PC-3 (cell line): ENCODE results near the gene TRUB2. TPM values are rescaled to one million over a fixed set of nuclear protein-coding genes. Genes with fewer than 3 reads are reported as not detected.

ENCODE experiments used
- ATAC-seq: fragments of 200-7000 bp; cut with Tn5 transposase; 2 replicates; pipeline ENCODE4 v1.9.1; 2020; ENCODE audit warnings: mild to moderate bottlenecking, moderate library complexity
- BruUV-seq: library from RNA; stranded (reverse); fragments of 400-500 nt; replicated peaks from 2 replicates; lab custom pipeline; 2021; lab: Mats Ljungman, UMichigan
- CTCF ChIA-PET: fragments of 300-600 bp; sonication (Branson Sonifier 250); formaldehyde crosslinking; loops from one replicate; lab custom pipeline; 2022; ENCODE audit warnings: antibody characterized with exemption; lab: Charles Lee
- POLR2A ChIA-PET: fragments of 300-600 bp; sonication (Branson Sonifier 250); formaldehyde crosslinking; loops from one replicate; lab custom pipeline; 2022; ENCODE audit warnings: antibody characterized with exemption; ENCODE audit not compliant: unreplicated experiment; lab: Charles Lee
- DNase-seq: peaks from one replicate; pipeline ENCODE4 v3.0.0-alpha.2; 2015
- H2AFZ ChIP-seq: fragments of 300-600 bp; sonication (generic); 2 replicates; pipeline ENCODE4 v1.6.0; 2016; ENCODE audit warnings: antibody characterized with exemption, low read length
- H3F3A ChIP-seq: fragments of 300-600 bp; sonication (generic); one replicate; pipeline ENCODE4 v1.6.0; 2017; ENCODE audit warnings: antibody characterized with exemption, low read length, control low read depth, mild to moderate bottlenecking; ENCODE audit not compliant: unreplicated experiment
- H3K27ac ChIP-seq: fragments of 300-600 bp; sonication (generic); 2 replicates; pipeline ENCODE4 v1.5.1; 2016; ENCODE audit warnings: mild to moderate bottlenecking, low read length
- H3K27me3 ChIP-seq: fragments of 300-600 bp; sonication (generic); 2 replicates; pipeline ENCODE4 v1.6.1; 2016; ENCODE audit warnings: low read length, mixed read lengths
- H3K36me3 ChIP-seq: fragments of 300-600 bp; sonication (generic); 2 replicates; pipeline ENCODE4 v1.6.1; 2016; ENCODE audit warnings: low read depth, mixed run types, low read length, mixed read lengths
- H3K4me1 ChIP-seq: fragments of 300-600 bp; sonication (generic); 2 replicates; pipeline ENCODE4 v1.5.1; 2016; ENCODE audit warnings: low read length; ENCODE audit not compliant: insufficient read depth
- H3K4me2 ChIP-seq: fragments of 300-600 bp; sonication (generic); 2 replicates; pipeline ENCODE4 v1.6.0; 2016; ENCODE audit warnings: low read length
- H3K4me3 ChIP-seq: fragments of 300-600 bp; sonication (generic); 2 replicates; pipeline ENCODE4 v1.5.1; 2016; ENCODE audit warnings: mild to moderate bottlenecking, low read length, mixed read lengths
- H3K79me2 ChIP-seq: fragments of 300-600 bp; sonication (generic); 2 replicates; pipeline ENCODE4 v1.6.1; 2017; ENCODE audit warnings: low read length, mixed read lengths
- H3K9ac ChIP-seq: fragments of 300-600 bp; sonication (generic); 2 replicates; pipeline ENCODE4 v1.6.0; 2016; ENCODE audit warnings: mild to moderate bottlenecking, low read length
- H3K9me2 ChIP-seq: fragments of 300-600 bp; sonication (generic); replicated peaks from 2 replicates; pipeline ENCODE4 v1.6.1; 2016; ENCODE audit warnings: mixed run types, low read length, mixed read lengths
- H3K9me3 ChIP-seq: fragments of 300-600 bp; sonication (generic); 2 replicates; pipeline ENCODE4 v1.6.1; 2016; ENCODE audit warnings: low read length, mixed read lengths
- H4K20me1 ChIP-seq: fragments of 300-600 bp; sonication (generic); 2 replicates; pipeline ENCODE4 v1.6.1; 2016; ENCODE audit warnings: low read length, mixed read lengths
- EZH2 ChIP-seq: fragments of 300-600 bp; sonication (generic); IDR thresholded peaks from one replicate; pipeline ENCODE4 v1.6.1; 2017; ENCODE audit warnings: antibody characterized with exemption, mild to moderate bottlenecking, low read length; ENCODE audit not compliant: unreplicated experiment
- EZH2phosphoT487 ChIP-seq: fragments of 300-600 bp; sonication (generic); IDR thresholded peaks from 2 replicates; pipeline ENCODE4 v1.6.1; 2018; ENCODE audit warnings: mild to moderate bottlenecking, antibody characterized with exemption, low read length, borderline replicate concordance
- intact Hi-C: fragments of 100-400 bp; cut with micrococcal nuclease; formaldehyde crosslinking; loops from 2 replicates; pipeline ENCODE4 v1.9.0; 2023
- total RNA-seq: library from RNA; depleted of rRNA; stranded (reverse); fragments of >200 nt; gene quantifications from 2 replicates; pipeline ENCODE4 v1.2.3, GENCODE V29; 2014
- TF ChIP-seq, protein P1 (sequence below): fragments of 300-600 bp; sonication (generic); conservative IDR thresholded peaks from 2 replicates; pipeline ENCODE4 v1.5.1; 2017; ENCODE audit warnings: antibody characterized with exemption, low read depth, mild to moderate bottlenecking, low read length

TRUB2 gene
- total RNA-seq, 1 experiment from 2014 or later: 24.9 TPM

- TF ChIP-seq EZH2 (no peak), EZH2phosphoT487 (no peak)
- TF ChIP-seq, protein P1, sequence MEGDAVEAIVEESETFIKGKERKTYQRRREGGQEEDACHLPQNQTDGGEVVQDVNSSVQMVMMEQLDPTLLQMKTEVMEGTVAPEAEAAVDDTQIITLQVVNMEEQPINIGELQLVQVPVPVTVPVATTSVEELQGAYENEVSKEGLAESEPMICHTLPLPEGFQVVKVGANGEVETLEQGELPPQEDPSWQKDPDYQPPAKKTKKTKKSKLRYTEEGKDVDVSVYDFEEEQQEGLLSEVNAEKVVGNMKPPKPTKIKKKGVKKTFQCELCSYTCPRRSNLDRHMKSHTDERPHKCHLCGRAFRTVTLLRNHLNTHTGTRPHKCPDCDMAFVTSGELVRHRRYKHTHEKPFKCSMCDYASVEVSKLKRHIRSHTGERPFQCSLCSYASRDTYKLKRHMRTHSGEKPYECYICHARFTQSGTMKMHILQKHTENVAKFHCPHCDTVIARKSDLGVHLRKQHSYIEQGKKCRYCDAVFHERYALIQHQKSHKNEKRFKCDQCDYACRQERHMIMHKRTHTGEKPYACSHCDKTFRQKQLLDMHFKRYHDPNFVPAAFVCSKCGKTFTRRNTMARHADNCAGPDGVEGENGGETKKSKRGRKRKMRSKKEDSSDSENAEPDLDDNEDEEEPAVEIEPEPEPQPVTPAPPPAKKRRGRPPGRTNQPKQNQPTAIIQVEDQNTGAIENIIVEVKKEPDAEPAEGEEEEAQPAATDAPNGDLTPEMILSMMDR: no peak
- Histone ChIP-seq H3F3A (no peaks in the 10 kb centered on the region), H3K27me3 (no peaks in the 10 kb centered on the region), H3K9me2 (no peaks in the 10 kb centered on the region), H3K4me2 (no peak overlapping the region), H3K9ac (no peak overlapping the region), H4K20me1 (no peaks in the 10 kb centered on the region), H3K4me3 (no peak overlapping the region), H3K9me3 (no peaks in the 10 kb centered on the region), H3K79me2 (no peaks in the 10 kb centered on the region), H3K4me1 (peaks cover under 1% of the 10 kb centered on the region; the same call in 1 of the 2 replicates), H2AFZ (no peak overlapping the region), H3K27ac (no peak overlapping the region), H3K36me3 (peaks cover 3% of the 10 kb centered on the region; the same call in 1 of the 2 replicates)
- ATAC-seq: no peak
- BruUV-seq: no TSS peak
- CTCF ChIA-PET: no interaction called here
- no peak for DNase-seq
- intact Hi-C loops: no loop called here
- POLR2A ChIA-PET: no interaction called here
Observed at GRCh38 chr9:128265348-128265847, 56.8 kb downstream of the TRUB2 start.

DNA sequence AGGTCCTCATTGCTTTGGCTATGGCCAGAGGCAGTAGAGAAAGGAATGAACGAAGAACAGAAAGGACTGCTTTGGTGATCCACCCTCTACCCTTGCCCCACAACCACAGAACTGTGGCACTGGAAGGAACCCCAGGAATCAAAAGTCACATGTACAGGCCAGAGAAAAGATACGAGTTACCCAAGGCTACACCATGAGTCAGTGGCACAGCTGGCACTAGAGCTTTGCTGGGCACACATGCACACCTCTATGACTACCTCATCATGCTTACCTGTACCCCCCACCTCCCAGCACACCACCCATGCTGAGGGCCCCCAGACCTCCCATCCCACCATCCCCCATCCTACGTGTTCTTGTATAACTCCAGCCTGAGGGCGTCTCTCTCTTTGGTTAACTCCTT is 59.6 kb downstream of the TRUB2 start:
- no TSS peak for BruUV-seq
- H3K4me1 ChIP-seq: no peaks in the 10 kb centered on the region
- ATAC-seq: no peak

DNA sequence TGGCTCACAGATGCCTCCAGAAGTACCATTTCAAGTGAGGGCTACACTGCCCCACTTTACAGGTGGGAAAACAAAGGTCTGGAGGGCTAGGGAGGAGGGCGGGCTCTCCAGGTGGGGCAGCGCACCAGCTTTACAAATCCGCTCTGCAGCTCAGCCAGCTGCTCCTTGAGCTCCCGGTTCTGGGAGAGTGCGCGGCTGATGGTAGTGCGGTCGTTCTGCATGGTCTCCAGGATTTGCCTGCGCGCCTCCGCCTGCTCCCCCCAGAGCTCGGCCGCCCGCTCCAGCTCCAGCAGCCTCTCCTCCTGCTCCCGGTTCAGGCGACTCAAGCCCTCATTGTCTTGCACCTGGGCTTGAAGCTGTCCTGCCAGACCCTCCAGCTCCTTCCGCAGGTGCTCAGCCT is 61.9 kb downstream of the TRUB2 start:
- no peak for TF ChIP-seq EZH2phosphoT487
- no peak for TF ChIP-seq EZH2
- TF ChIP-seq, protein P1: no peak
- no peaks in the 10 kb centered on the region for H3K9me2 ChIP-seq
- H3K4me1 ChIP-seq: no peaks in the 10 kb centered on the region
- BruUV-seq: TSS peak; percentile 0
- no peaks in the 10 kb centered on the region for H3K79me2 ChIP-seq
- intact Hi-C loops: no loop called here
- H3K36me3 ChIP-seq: peaks cover 3% of the 10 kb centered on the region; the same call in 1 of the 2 replicates
- CTCF ChIA-PET: no interaction called here
- H4K20me1 ChIP-seq: no peaks in the 10 kb centered on the region
- no peak overlapping the region for H2AFZ ChIP-seq
- no peaks in the 10 kb centered on the region for H3F3A ChIP-seq
- POLR2A ChIA-PET: no interaction called here
- no peak for DNase-seq
- no peak overlapping the region for H3K9ac ChIP-seq
- no peak overlapping the region for H3K4me3 ChIP-seq
- no peak for ATAC-seq
- no peaks in the 10 kb centered on the region for H3K9me3 ChIP-seq
- no peak overlapping the region for H3K4me2 ChIP-seq
- no peak overlapping the region for H3K27ac ChIP-seq
- H3K27me3 ChIP-seq: no peaks in the 10 kb centered on the region

More for the DNA sequence above, 59.6 kb downstream of the TRUB2 start:
- peaks cover 3% of the 10 kb centered on the region; the same call in 1 of the 2 replicates for H3K36me3 ChIP-seq
- H3K4me3 ChIP-seq: no peak overlapping the region
- intact Hi-C loops: no loop called here
- no peak overlapping the region for H3K9ac ChIP-seq
- no peaks in the 10 kb centered on the region for H3K79me2 ChIP-seq
- H3K27me3 ChIP-seq: no peaks in the 10 kb centered on the region
- H2AFZ ChIP-seq: no peak overlapping the region
- TF ChIP-seq EZH2: no peak
- TF ChIP-seq, protein P1: no peak
- TF ChIP-seq EZH2phosphoT487: no peak
- H3F3A ChIP-seq: no peaks in the 10 kb centered on the region
- no peaks in the 10 kb centered on the region for H3K9me2 ChIP-seq
- no peak for DNase-seq
- no peaks in the 10 kb centered on the region for H3K9me3 ChIP-seq
- H4K20me1 ChIP-seq: no peaks in the 10 kb centered on the region
- no peak overlapping the region for H3K4me2 ChIP-seq
- no peak overlapping the region for H3K27ac ChIP-seq
- CTCF ChIA-PET: no interaction called here
- POLR2A ChIA-PET: no interaction called here
